ENCODE measurements around the gene IFITM1. TPM values are rescaled to one million over a fixed set of nuclear protein-coding genes. Genes with fewer than 3 reads are reported as not detected.
A peak's percentile ranks its signal among the peaks of the same experiment; 100 is the strongest.

Gene IFITM1
- total RNA-seq, 1 donor from 2014 or later = 352 TPM

- Mint-ChIP-seq H3K4me1 (ENCODE audit: unreplicated experiment) (peaks cover 15% of the 10 kb centered on the region), H3K27ac (ENCODE audit: unreplicated experiment) (peak within 1 kb of the TSS; percentile 41), H3K36me3 (ENCODE audit: unreplicated experiment) (no peaks in the 10 kb centered on the region), H3K27me3 (ENCODE audit: unreplicated experiment) (no peaks in the 10 kb centered on the region), H3K9me3 (ENCODE audit: unreplicated experiment) (no peaks in the 10 kb centered on the region), H3K4me3 (ENCODE audit: unreplicated experiment) (peak within 1 kb of the TSS; percentile 70)
- no peak for DNase-seq (ENCODE audit: extremely low spot score, unreplicated experiment)
- TF ChIP-seq, protein P1, sequence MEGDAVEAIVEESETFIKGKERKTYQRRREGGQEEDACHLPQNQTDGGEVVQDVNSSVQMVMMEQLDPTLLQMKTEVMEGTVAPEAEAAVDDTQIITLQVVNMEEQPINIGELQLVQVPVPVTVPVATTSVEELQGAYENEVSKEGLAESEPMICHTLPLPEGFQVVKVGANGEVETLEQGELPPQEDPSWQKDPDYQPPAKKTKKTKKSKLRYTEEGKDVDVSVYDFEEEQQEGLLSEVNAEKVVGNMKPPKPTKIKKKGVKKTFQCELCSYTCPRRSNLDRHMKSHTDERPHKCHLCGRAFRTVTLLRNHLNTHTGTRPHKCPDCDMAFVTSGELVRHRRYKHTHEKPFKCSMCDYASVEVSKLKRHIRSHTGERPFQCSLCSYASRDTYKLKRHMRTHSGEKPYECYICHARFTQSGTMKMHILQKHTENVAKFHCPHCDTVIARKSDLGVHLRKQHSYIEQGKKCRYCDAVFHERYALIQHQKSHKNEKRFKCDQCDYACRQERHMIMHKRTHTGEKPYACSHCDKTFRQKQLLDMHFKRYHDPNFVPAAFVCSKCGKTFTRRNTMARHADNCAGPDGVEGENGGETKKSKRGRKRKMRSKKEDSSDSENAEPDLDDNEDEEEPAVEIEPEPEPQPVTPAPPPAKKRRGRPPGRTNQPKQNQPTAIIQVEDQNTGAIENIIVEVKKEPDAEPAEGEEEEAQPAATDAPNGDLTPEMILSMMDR (IDR thresholded peaks at IDR 0.05) = no peak
Observed at GRCh38 chr11:288478-289397, 25.1 kb upstream of the IFITM1 start, which contains the start of gene PGGHG. Gene PGGHG (plus strand): TSS chr11:289126. CDS start chr11:289817, 691 bp downstream.

DNA sequence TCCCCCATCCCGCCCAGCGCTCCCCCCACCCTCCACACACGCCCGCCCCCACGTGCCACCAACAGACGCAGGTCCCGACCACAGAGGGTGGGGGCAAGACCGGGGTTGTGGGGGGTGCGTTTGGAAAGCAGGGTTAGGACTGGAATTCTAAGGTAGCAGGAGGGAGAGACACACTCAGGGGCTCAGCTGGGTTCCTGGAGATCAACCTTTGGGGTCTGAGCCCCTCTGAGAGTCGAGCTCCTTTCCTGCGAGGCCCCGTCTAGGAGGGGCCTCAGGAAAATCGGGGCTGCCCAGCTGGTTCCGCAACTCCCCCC, 24.5 kb upstream of the IFITM1 start:
- Mint-ChIP-seq H3K27ac (ENCODE audit: unreplicated experiment) (peak overlapping the region; percentile 18), H3K36me3 (ENCODE audit: unreplicated experiment) (peaks cover 1% of the 10 kb centered on the region), H3K27me3 (ENCODE audit: unreplicated experiment) (no peaks in the 10 kb centered on the region), H3K4me1 (ENCODE audit: unreplicated experiment) (peaks cover 15% of the 10 kb centered on the region), H3K9me3 (ENCODE audit: unreplicated experiment) (no peaks in the 10 kb centered on the region), H3K4me3 (ENCODE audit: unreplicated experiment) (peak overlapping the region; percentile 69)
- DNase-seq (ENCODE audit: extremely low spot score, unreplicated experiment) = no peak
- TF ChIP-seq, protein P1 (IDR thresholded peaks at IDR 0.05) = no peak

DNA sequence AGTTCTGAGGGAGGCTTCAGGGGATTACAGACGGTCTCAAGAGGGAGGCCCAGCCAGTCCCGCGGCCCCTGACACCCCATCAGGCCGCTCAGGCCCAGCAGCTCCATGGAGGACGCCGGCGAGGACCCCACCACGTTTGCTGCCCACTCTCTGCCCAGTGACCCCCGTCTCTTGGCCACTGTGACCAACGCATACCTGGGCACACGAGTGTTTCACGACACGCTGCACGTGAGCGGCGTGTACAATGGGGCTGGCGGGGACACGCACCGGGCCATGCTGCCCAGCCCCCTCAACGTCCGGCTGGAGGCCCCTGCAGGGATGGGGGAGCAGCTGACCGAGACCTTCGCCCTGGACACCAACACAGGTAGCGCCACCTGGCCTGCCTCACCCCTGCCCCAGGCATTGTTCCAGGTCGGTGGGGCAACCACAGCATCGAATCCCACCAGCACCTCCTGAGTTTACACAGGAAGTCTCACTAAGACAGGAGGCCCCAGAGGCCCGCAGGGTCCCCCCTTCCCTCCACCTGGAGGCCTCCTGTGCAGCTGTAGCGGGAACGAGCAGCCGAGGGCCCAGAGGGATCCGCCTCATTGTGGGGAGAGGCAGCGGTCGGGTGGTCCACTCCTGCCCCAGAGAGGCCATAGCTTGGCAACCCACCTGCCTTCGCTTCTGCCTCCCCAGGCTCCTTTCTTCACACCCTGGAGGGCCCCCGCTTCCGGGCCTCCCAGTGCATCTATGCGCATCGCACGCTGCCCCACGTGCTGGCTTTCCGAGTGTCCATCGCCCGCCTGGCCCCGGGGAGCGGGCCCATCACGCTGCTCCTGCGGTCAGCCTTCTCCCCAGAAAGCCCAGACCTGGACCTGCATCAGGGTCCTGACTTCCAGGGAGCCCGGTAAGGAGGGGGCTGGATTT, 23.9 kb upstream of the IFITM1 start:
- DNase-seq (ENCODE audit: extremely low spot score, unreplicated experiment) = no peak
- H3K27ac Mint-ChIP-seq (ENCODE audit: unreplicated experiment) = peak overlapping the region; percentile 18
- H3K27me3 Mint-ChIP-seq (ENCODE audit: unreplicated experiment) = no peaks in the 10 kb centered on the region
- H3K4me1 Mint-ChIP-seq (ENCODE audit: unreplicated experiment) = peaks cover 15% of the 10 kb centered on the region
- H3K9me3 Mint-ChIP-seq (ENCODE audit: unreplicated experiment) = no peaks in the 10 kb centered on the region
- TF ChIP-seq, protein P1 (IDR thresholded peaks at IDR 0.05) = no peak
- H3K36me3 Mint-ChIP-seq (ENCODE audit: unreplicated experiment) = peaks cover 1% of the 10 kb centered on the region
- peak overlapping the region; percentile 69 for H3K4me3 Mint-ChIP-seq (ENCODE audit: unreplicated experiment)

DNA sequence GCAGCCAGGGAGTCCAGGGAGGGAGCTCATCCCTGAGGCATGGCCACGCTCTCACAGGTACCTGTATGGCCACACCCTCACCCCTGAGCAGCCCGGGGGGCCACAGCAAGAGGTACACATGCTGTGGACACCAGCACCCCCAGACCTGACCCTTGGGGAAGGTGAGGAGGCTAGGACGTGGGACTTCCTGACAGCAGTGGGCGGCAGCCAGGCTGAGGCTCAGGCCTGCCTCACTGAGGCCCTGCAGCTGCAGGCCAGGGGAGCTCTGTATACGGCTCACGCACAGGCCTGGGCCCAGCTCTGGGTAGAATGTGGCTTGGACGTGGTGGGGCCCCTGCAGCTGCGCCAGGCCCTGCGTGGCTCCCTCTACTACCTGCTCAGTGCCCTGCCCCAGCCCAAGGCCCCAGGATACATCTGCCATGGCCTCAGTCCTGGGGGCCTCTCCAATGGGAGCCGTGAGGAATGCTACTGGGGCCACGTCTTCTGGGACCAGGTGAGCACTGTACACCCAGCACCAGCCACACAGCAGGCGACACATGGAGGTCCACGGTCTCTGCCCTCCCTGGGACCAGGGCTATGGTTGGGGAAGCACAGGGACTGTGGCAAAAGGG, 23.1 kb upstream of the IFITM1 start:
- no peak for DNase-seq (ENCODE audit: extremely low spot score, unreplicated experiment)
- peaks cover 15% of the 10 kb centered on the region for H3K4me1 Mint-ChIP-seq (ENCODE audit: unreplicated experiment)

More for the DNA sequence above, 23.1 kb upstream of the IFITM1 start:
- H3K27ac Mint-ChIP-seq (ENCODE audit: unreplicated experiment) = no peak overlapping the region
- no peaks in the 10 kb centered on the region for H3K9me3 Mint-ChIP-seq (ENCODE audit: unreplicated experiment)
- peak overlapping the region; percentile 47 for H3K4me3 Mint-ChIP-seq (ENCODE audit: unreplicated experiment)
- peaks cover 1% of the 10 kb centered on the region for H3K36me3 Mint-ChIP-seq (ENCODE audit: unreplicated experiment)
- TF ChIP-seq, protein P1 (IDR thresholded peaks at IDR 0.05) = no peak
- no peaks in the 10 kb centered on the region for H3K27me3 Mint-ChIP-seq (ENCODE audit: unreplicated experiment)
